GM12878 (cell line): Measurements from ENCODE around the gene NLRP6. TPM values are rescaled to one million over a fixed set of nuclear protein-coding genes. Genes with fewer than 3 reads are reported as not detected.

ENCODE experiments used
- ATAC-seq: fragments of 200-7000 bp; cut with Tn5 transposase; 3 replicates; pipeline ENCODE4 v1.9.1; 2020; ENCODE audit warnings: mild to moderate bottlenecking, moderate library complexity
- BruUV-seq: library from RNA; stranded (reverse); fragments of 400-500 nt; replicated peaks from 2 replicates; lab custom pipeline; 2021; lab: Mats Ljungman, UMichigan
- CTCF ChIA-PET: fragments of 300-600 bp; sonication (Branson Sonifier 250); formaldehyde crosslinking; extraction: SDS; loops from one replicate; lab custom pipeline; 2021; ENCODE audit warnings: inconsistent platforms; lab: Yijun Ruan, JAX
- POLR2A ChIA-PET: fragments of 350-600 bp; formaldehyde crosslinking; extraction: SDS; loops from one replicate; lab custom pipeline; 2021; ENCODE audit warnings: inconsistent platforms; lab: Charles Lee
- RAD21 ChIA-PET: fragments of 300-600 bp; sonication (Branson Sonifier 250); formaldehyde crosslinking; loops from one replicate; lab custom pipeline; 2023; ENCODE audit warnings: antibody characterized with exemption; ENCODE audit not compliant: unreplicated experiment; lab: Charles Lee
- SMC1A ChIA-PET: fragments of 300-600 bp; sonication (Branson Sonifier 250); formaldehyde crosslinking; loops from one replicate; lab custom pipeline; 2023; ENCODE audit not compliant: unreplicated experiment, uncharacterized antibody; lab: Charles Lee
- DNase-seq: peaks from one replicate; pipeline ENCODE4 v3.0.0-alpha.2; 2011; ENCODE audit warnings: low read depth, low spot score
- FAIRE-seq: peaks from 3 replicates; lab custom pipeline; 2011; peaks lifted over from hg19 to GRCh38; lab: Jason Lieb, UNC
- H2AFZ ChIP-seq: 2 replicates; pipeline ENCODE4 v1.6.0; 2011; ENCODE audit warnings: low read depth, low read length, control low read depth; ENCODE audit not compliant: control insufficient read depth
- H3K27ac ChIP-seq: 2 replicates; pipeline ENCODE4 v1.5.1; 2011; ENCODE audit warnings: control low read depth; ENCODE audit not compliant: control insufficient read depth, insufficient read depth
- H3K27me3 ChIP-seq, 2 experiments: replicated peaks in 1 of 2; 2 replicates each; pipeline versions ENCODE4 v1.6.0 to v1.6.1; 2011; ENCODE audit warnings: low read length in 1 of 2; ENCODE audit not compliant: control insufficient read depth in 2 of 2, insufficient read depth in 2 of 2
- H3K36me3 ChIP-seq, 2 experiments: 2 replicates each; pipeline ENCODE4 v1.5.1; 2011; ENCODE audit warnings: low read length in 1 of 2; ENCODE audit not compliant: control insufficient read depth in 2 of 2, insufficient read depth in 2 of 2
- H3K4me1 ChIP-seq: 2 replicates; pipeline ENCODE4 v1.6.1; 2011; ENCODE audit warnings: mild to moderate bottlenecking, low read length, moderate library complexity, mixed read lengths; ENCODE audit not compliant: control insufficient read depth, insufficient read depth
- H3K4me2 ChIP-seq: 2 replicates; pipeline ENCODE4 v1.6.0; 2011; ENCODE audit warnings: control low read depth; ENCODE audit not compliant: control insufficient read depth, insufficient read depth
- H3K4me3 ChIP-seq: fragments of 200-600 bp; sonication (generic); 2 replicates; pipeline ENCODE4 v1.5.1; 2016
- H3K79me2 ChIP-seq: 2 replicates; pipeline ENCODE4 v1.6.0; 2011; ENCODE audit warnings: low read length; ENCODE audit not compliant: control insufficient read depth, insufficient read depth
- H3K9ac ChIP-seq: 2 replicates; pipeline ENCODE4 v1.8.0; 2011; ENCODE audit warnings: low read length, control low read depth, mixed read lengths; ENCODE audit not compliant: control insufficient read depth, insufficient read depth
- H3K9me3 ChIP-seq: replicated peaks from 3 replicates; pipeline ENCODE4 v1.5.1; 2011; ENCODE audit warnings: mild to moderate bottlenecking, low read length; ENCODE audit not compliant: control insufficient read depth, insufficient read depth
- H4K20me1 ChIP-seq: 2 replicates; pipeline ENCODE4 v1.6.0; 2011; ENCODE audit not compliant: control insufficient read depth, insufficient read depth
- BACH1 ChIP-seq: fragments of 450-650 bp; IDR thresholded peaks from 2 replicates; pipeline ENCODE4 v1.6.1; 2017; ENCODE audit warnings: mild to moderate bottlenecking, borderline replicate concordance
- BHLHE40 ChIP-seq, 2 experiments: fragments of 450-650 bp in 1 of 2; IDR thresholded peaks; 2 replicates each; pipeline ENCODE4 v1.6.1; 2011 to 2017; ENCODE audit warnings: low read depth in 2 of 2, borderline replicate concordance in 1 of 2, improper control_type of control experiment in 1 of 2, low read length in 1 of 2, mild to moderate bottlenecking in 1 of 2
- CHD1 ChIP-seq: IDR thresholded peaks from 2 replicates; pipeline ENCODE4 v1.6.1; 2012; ENCODE audit warnings: low read depth, low read length, improper control_type of control experiment
- CREB1 ChIP-seq: IDR thresholded peaks from 2 replicates; pipeline ENCODE4 v1.6.1; 2012; ENCODE audit warnings: low read depth, mild to moderate bottlenecking, inconsistent platforms
- ELK1 ChIP-seq: IDR thresholded peaks from 2 replicates; pipeline ENCODE4 v1.6.1; 2012; ENCODE audit warnings: low read depth, low read length, improper control_type of control experiment
- GATAD2B ChIP-seq: fragments of 450-650 bp; conservative IDR thresholded peaks from 2 replicates; pipeline ENCODE4 v1.6.1; 2017; ENCODE audit warnings: low read depth, mild to moderate bottlenecking, moderate library complexity
- HDAC2 ChIP-seq: fragments of 200-600 bp; sonication (generic); IDR thresholded peaks from 2 replicates; pipeline ENCODE4 v1.6.1; 2017
- IKZF1 ChIP-seq: fragments of 450-650 bp; conservative IDR thresholded peaks from 2 replicates; pipeline ENCODE4 v1.6.1; 2017; ENCODE audit warnings: antibody characterized with exemption, mild to moderate bottlenecking
- IKZF2 ChIP-seq, 2 experiments: fragments of 450-650 bp; IDR thresholded peaks; 2 replicates each; pipeline ENCODE4 v1.6.1; 2017; ENCODE audit warnings: mild to moderate bottlenecking in 2 of 2, moderate library complexity in 2 of 2
- KDM1A ChIP-seq: fragments of 200-600 bp; sonication (generic); IDR thresholded peaks from 2 replicates; pipeline ENCODE4 v1.6.1; 2016; ENCODE audit warnings: borderline replicate concordance
- LARP7 ChIP-seq: fragments of 450-650 bp; IDR thresholded peaks from 2 replicates; pipeline ENCODE4 v1.6.1; 2017; ENCODE audit warnings: mild to moderate bottlenecking
- MAX ChIP-seq: IDR thresholded peaks from 2 replicates; pipeline ENCODE4 v1.6.1; 2012; ENCODE audit warnings: low read depth, low read length, improper control_type of control experiment
- MXI1 ChIP-seq: fragments of 150-350 bp; IDR thresholded peaks from 2 replicates; pipeline ENCODE4 v1.6.1; 2011; ENCODE audit warnings: low read depth, mild to moderate bottlenecking, inconsistent platforms, low read length, improper control_type of control experiment
- NBN ChIP-seq: fragments of 450-650 bp; IDR thresholded peaks from 2 replicates; pipeline ENCODE4 v1.6.1; 2016
- POLR2AphosphoS2 ChIP-seq: IDR thresholded peaks from 2 replicates; pipeline ENCODE4 v1.6.1; 2011; ENCODE audit warnings: low read depth, mild to moderate bottlenecking, low read length, improper control_type of control experiment, moderate library complexity
- POLR2AphosphoS5 ChIP-seq: IDR thresholded peaks from 2 replicates; pipeline ENCODE4 v1.6.1; 2011; ENCODE audit warnings: mild to moderate bottlenecking, low read length, inconsistent platforms
- PRDM15 ChIP-seq: fragments of 450-650 bp; formaldehyde crosslinking; IDR thresholded peaks from 2 replicates; pipeline ENCODE4 v1.4.0; 2020; ENCODE audit warnings: mild to moderate bottlenecking, moderate library complexity
- RUNX3 ChIP-seq: IDR thresholded peaks from 2 replicates; pipeline ENCODE4 v1.6.1; 2012; ENCODE audit warnings: low read length, inconsistent platforms
- SMC3 ChIP-seq: IDR thresholded peaks from 2 replicates; pipeline ENCODE4 v1.6.1; 2011; ENCODE audit warnings: low read length, improper control_type of control experiment, borderline replicate concordance
- ZNF207 ChIP-seq: fragments of 450-650 bp; IDR thresholded peaks from 2 replicates; pipeline ENCODE4 v1.6.1; 2014; ENCODE audit warnings: antibody characterized with exemption, mild to moderate bottlenecking, borderline replicate concordance
- WGBS: methylation state at CpG from one replicate; pipeline ENCODE4 v1.1.6; 2016; ENCODE audit warnings: low lambda C conversion rate; ENCODE audit not compliant: insufficient replicate concordance, insufficient coverage; ENCODE audit errors: missing lambda C conversion rate; 5-methylcytosine and 5-hydroxymethylcytosine counted together
- in situ Hi-C: fragments of 300-500 bp; cut with MboI; formaldehyde crosslinking; loops from 9 replicates; pipeline ENCODE4 v1.14.3; 2018; ENCODE audit warnings: mixed read lengths
- intact Hi-C: fragments of 100-400 bp; cut with micrococcal nuclease; formaldehyde crosslinking; loops from one replicate; pipeline ENCODE4 v1.14.2; 2022; ENCODE audit not compliant: unreplicated experiment
- polyA plus RNA-seq, 11 experiments: library from polyadenylated mRNA; depleted of rRNA in 4 of 11; unstranded in 6 of 11; stranded (reverse) in 5 of 11; fragments of >200 nt; fragmentation: Nextera tagmentation in 4 of 11; fragmentation: Illumina TruSeq in 1 of 11; extraction: Ambion mirVana in 4 of 11; extraction: Trizol in 1 of 11; gene quantifications; 1 replicate in 1 of 11; 2 replicates in 10 of 11; pipeline versions ENCODE4 v1.2.1 to v1.2.3, GENCODE V29; 2011 to 2016; ENCODE audit warnings: inconsistent platforms in 2 of 11, missing spikeins in 2 of 11, low read depth in 1 of 11
- total RNA-seq, 4 experiments: library from RNA; depleted of rRNA in 3 of 4; stranded (reverse); fragments of >200 nt in 3 of 4; fragmentation: Illumina TruSeq in 1 of 4; extraction: Trizol in 1 of 4; gene quantifications; 2 replicates each; pipeline versions ENCODE4 v1.2.1 to v1.2.3, GENCODE V29; 2013 to 2021

Gene NLRP6
- total and polyA plus RNA-seq, 10 of the 15 experiments (the other 5 are each of a cell fraction or from before 2014, with no cell fraction given): 0.03 to 0.11 TPM; not detected in 8

GRCh38 chr11:267491-267994, 10.7 kb upstream of the NLRP6 start:
- TSS peak; percentile 84 for BruUV-seq
- H3K9ac ChIP-seq: peak overlapping the region; percentile 71
- 2% methylated on average over 16 of the region's 18 CpGs for WGBS
- no peaks in the 10 kb centered on the region for H3K9me3 ChIP-seq
- H4K20me1 ChIP-seq: no peaks in the 10 kb centered on the region
- H3K4me3 ChIP-seq: peak overlapping the region; percentile 78
- peak overlapping the region; percentile 89 for H3K4me2 ChIP-seq
- POLR2A ChIA-PET: interaction anchor here (0.7 to 2.5 kb wide), 11 partner anchors 10 to 87 kb away, joined by 3 to 35 read pairs (median 6); partner anchors contain the start of genes BET1L, PGGHG, PSMD13 and RIC8A
- H2AFZ ChIP-seq: peak overlapping the region; percentile 76
- H3K36me3 ChIP-seq: no peaks in the 10 kb centered on the region
- DNase-seq (peak; percentile 35), FAIRE-seq (no peak), ATAC-seq (peak; percentile 43)
- SMC1A ChIA-PET: interaction anchor here (0.6 to 2.7 kb wide), 15 partner anchors 10 to 88 kb away, joined by 3 to 8 read pairs (median 3); partner anchors contain the start of genes BET1L and RIC8A
- CTCF ChIA-PET: interaction anchor here (0.9 to 4.2 kb wide), 10 partner anchors 9 to 182 kb away, joined by 3 to 37 read pairs (median 4); partner anchors contain the start of gene IFITM2
- H3K79me2 ChIP-seq: peaks cover 7% of the 10 kb centered on the region
- no peaks in the 10 kb centered on the region for H3K27me3 ChIP-seq
- in situ Hi-C loops (no loop called here), intact Hi-C loops (loop anchor here (10.0 kb wide), 1 partner anchor 87 kb away; no protein-coding TSS in a partner anchor)
- peak overlapping the region; percentile 88 for H3K27ac ChIP-seq
- peaks cover 14% of the 10 kb centered on the region for H3K4me1 ChIP-seq
- RAD21 ChIA-PET: interaction anchor here (0.8 to 2.2 kb wide), 9 partner anchors 17 to 140 kb away, joined by 3 to 36 read pairs (median 5); partner anchors contain the start of genes BET1L and RIC8A
- TF ChIP-seq CHD1: 0 out of 2 replicates have a peak, but pooled peaks have one; percentile 54
- peak; percentile 57 for TF ChIP-seq IKZF1
- TF ChIP-seq MXI1: peak; percentile 40; the same call in 1 of the 2 replicates
- 0 out of 2 replicates have a peak, but pooled peaks have one; percentile 26 for TF ChIP-seq ELK1
- peak; percentile 27; the same call in 1 of the 2 replicates for TF ChIP-seq GATAD2B
- TF ChIP-seq KDM1A: no peak
- no peak; the same call in 1 of the 2 replicates for TF ChIP-seq SMC3
- peak in 1 of 2 experiments; percentile 26; a peak in 2 of 4 replicates for TF ChIP-seq IKZF2 (IDR thresholded peaks at IDR 0.05)
- TF ChIP-seq RUNX3: 0 out of 2 replicates have a peak, but pooled peaks have one; percentile 18
- TF ChIP-seq LARP7: peak; percentile 31; the same call in 1 of the 2 replicates
- TF ChIP-seq POLR2AphosphoS2: 0 out of 2 replicates have a peak, but pooled peaks have one; percentile 56
- no peak for TF ChIP-seq CREB1
- 0 out of 2 replicates have a peak, but pooled peaks have one; percentile 56 for TF ChIP-seq PRDM15
- TF ChIP-seq ZNF207: peak; percentile 25; the same call in 1 of the 2 replicates
- peak; percentile 86 for TF ChIP-seq NBN
- peak; percentile 58; the same call in 1 of the 2 replicates for TF ChIP-seq MAX
- TF ChIP-seq BHLHE40 (IDR thresholded peaks at IDR 0.05; ENCODE audit: borderline replicate concordance in 1 of 2, low read depth in 2 of 2, low read length in 1 of 2): peak in 1 of 2 experiments; percentile 25; a peak in 1 of 4 replicates
- peak; percentile 85 for TF ChIP-seq POLR2AphosphoS5
- TF ChIP-seq HDAC2: no peak
- peak; percentile 65; the same call in 1 of the 2 replicates for TF ChIP-seq BACH1
